ENCODE results near the gene CDRT4.
A peak's percentile ranks its signal among the peaks of the same experiment; 100 is the strongest.

CDRT4 gene

DNA sequence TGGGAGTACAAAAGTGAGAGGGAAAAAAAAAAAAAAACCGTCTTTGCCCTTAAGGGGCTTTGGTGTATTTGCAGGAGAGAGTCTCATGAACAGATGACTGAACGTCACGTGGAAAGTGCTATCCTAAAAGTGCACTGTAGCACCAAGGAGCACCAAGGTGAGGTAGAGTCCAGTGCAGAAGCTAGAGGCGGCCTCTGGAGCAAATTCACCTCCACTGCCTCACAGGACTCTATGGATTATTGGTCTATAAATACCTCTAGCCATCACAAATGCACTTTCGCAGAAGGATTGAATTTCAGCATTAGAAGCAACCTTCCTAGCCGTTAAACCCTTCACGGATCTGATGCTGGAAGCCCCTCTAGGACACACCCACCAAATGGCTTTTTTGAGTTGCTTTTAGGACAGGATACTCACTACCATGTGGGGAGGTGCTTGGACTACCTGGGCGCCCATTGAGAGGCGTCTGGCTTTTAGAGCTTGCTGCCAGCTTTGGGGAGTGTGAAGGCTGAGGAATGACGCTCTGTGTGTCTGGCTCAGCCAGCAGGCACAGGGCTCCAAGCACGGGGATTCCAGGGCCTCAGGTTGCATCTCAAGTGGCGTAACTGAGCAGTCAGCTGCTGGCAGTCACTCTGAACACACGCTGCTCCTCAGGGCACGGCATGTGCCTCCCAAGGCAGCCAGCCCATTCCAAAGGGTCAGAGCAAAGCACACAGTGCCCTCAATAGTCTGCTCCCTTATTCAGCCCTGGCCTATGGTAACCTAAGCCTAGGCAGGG lies 52.7 kb downstream of the CDRT4 start:
- TF ChIP-seq, protein P1, sequence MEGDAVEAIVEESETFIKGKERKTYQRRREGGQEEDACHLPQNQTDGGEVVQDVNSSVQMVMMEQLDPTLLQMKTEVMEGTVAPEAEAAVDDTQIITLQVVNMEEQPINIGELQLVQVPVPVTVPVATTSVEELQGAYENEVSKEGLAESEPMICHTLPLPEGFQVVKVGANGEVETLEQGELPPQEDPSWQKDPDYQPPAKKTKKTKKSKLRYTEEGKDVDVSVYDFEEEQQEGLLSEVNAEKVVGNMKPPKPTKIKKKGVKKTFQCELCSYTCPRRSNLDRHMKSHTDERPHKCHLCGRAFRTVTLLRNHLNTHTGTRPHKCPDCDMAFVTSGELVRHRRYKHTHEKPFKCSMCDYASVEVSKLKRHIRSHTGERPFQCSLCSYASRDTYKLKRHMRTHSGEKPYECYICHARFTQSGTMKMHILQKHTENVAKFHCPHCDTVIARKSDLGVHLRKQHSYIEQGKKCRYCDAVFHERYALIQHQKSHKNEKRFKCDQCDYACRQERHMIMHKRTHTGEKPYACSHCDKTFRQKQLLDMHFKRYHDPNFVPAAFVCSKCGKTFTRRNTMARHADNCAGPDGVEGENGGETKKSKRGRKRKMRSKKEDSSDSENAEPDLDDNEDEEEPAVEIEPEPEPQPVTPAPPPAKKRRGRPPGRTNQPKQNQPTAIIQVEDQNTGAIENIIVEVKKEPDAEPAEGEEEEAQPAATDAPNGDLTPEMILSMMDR (conservative IDR thresholded peaks at IDR 0.05; ENCODE audit: low read depth, low read length) = no peak
- no peak overlapping the region for H3K4me3 ChIP-seq (ENCODE audit: low read length)

DNA sequence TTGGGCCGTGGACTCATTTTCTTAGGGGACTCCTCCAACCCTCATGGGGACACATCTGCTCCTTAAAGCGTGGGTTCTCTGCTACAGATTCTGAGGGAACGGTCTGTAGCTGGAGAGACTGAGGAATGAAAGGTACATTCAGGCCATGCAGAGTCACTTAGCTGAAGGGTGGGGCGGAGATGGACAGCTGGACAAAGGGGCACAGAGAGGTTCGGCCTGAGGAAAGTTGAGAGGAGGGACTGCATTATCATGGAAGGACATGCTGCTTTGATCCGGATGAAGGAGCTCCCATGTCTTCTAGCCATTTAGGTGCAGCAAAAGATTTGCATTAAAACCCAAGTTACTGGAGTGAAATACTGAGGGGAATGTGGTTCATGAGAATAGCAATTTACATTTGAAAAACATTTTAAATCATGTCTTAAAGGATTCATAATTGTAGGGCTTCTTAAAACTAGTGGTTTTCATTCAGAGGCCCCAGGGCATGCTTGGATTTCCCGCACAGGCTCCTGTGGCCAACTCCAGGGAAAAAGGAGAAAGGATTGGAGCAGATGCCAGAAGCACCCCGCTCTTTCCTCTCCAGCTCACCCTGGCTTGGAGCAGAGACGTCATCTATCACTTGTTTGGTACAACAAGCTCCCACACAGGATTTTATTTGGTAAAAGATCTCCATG lies 54.2 kb downstream of the CDRT4 start:
- no peak for DNase-seq (ENCODE audit: low read depth)
- TF ChIP-seq, protein P1 (conservative IDR thresholded peaks at IDR 0.05; ENCODE audit: low read depth, low read length) = no peak
- H3K4me3 ChIP-seq (ENCODE audit: low read length) = no peak overlapping the region

More for the DNA sequence above, 52.7 kb downstream of the CDRT4 start:
- DNase-seq (ENCODE audit: low read depth) = peak; percentile 94

DNA sequence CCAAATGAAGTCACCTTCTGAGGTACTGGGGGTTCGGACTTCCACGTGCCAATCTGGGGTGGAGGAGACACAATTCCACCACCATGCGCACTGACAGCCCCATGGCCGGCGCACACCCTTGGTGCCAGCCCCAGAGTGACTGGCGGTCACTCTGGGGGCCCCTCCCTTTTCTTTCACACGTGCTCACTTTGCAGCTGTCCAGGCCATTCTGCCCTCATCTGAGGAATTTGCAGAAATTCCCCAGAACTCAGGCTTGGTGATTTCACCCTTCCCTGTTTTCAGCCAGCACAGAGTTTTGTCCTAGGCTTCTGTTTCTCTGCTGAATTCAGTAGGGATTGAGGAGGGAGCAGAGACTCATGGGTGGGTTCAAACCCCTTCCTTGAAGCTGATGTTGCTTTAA lies 54.8 kb downstream of the CDRT4 start:
- TF ChIP-seq, protein P1 (conservative IDR thresholded peaks at IDR 0.05; ENCODE audit: low read depth, low read length) = no peak
- no peak for DNase-seq (ENCODE audit: low read depth)
- H3K4me3 ChIP-seq (ENCODE audit: low read length) = no peak overlapping the region

DNA sequence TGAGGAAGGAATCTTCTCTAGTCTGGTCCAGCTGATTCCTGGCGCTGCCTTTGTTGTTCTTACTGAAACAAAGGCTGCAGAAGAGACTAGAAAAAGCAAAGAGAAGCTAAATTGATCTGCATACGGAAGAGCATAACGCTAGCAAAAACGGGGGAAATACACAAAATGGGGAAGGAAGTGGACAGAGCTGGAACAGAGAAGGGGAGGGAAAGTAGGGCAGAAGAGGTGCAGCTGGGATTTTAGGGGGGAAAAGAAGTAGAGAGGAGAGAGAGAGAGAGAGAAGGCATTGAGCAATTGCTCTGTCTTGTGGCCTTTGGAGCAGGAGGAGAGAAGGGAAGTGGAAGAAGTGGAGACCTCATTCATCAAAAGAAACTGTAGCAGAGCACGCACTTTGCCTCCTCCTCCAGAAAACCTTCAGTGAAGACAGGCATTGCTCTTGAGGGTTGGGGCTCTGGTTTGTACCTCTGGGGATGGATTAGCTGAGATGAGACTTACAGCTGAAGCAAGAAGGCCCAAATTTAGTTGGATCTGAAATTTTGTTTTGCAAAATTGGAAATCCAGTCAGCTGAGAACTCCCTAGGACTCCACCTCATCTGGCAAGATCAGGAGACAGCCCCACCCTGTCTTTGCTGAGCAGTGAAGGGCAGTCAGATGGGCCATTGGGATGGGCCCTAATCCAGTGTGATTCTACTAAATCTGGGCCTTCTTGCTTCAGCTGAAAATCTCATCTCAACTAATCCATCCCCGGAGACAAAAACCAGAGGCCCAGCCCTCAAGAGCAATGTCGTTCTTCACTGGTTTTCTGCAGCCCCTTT lies 55.8 kb downstream of the CDRT4 start:
- TF ChIP-seq, protein P1 (conservative IDR thresholded peaks at IDR 0.05; ENCODE audit: low read depth, low read length) = no peak
- DNase-seq (ENCODE audit: low read depth) = no peak

DNA sequence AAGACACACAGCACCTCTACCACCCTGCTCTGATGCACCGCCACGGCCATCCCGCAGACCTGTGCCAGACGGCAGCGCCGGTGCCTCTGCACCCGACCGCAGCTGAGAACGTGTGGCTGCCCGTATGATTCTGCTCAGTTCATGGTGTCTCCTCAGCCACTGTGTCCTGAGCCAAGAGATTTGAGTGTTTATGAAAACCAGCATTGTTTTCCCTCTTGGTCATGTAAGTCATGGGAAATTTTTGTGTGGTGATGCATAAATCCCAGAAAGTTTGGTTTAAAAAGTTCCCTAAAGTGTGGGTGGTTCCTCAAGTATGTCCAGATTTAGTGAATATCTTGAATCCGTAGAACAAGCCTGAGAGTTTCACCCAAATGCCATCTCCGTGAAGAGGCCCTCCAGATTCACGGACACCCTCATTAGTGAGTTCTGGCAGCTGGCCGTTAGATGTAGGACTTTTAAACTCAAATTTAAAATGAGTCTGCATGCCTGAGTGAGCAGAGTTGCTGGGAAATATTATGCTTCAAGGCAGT lies 57.6 kb downstream of the CDRT4 start:
- TF ChIP-seq, protein P1 (conservative IDR thresholded peaks at IDR 0.05; ENCODE audit: low read depth, low read length) = no peak
- peak; percentile 99 for DNase-seq (ENCODE audit: low read depth)
- peak overlapping the region; percentile 6 for H3K4me3 ChIP-seq (ENCODE audit: low read length)

More for the DNA sequence above, 55.8 kb downstream of the CDRT4 start:
- H3K4me3 ChIP-seq (ENCODE audit: low read length) = no peak overlapping the region

DNA sequence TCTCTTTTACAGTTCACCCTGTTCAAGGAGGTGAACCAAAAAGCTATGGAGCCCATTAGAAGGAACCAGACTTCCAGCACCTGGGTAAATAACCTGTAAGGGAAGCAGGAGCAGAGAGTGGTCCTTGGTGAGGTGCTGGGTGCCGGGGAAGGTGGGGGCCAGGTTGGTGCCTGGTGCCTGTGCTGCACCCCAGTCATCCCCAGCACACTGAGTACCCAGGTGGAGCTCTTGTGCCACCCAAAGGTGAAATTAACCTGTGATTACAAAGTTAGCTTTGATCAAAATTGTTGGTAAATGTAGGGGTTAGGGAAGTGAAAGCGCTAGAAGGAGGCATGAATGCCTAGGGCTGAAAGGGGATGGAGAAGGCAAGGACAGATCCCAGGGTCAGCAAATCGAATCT lies 58.6 kb downstream of the CDRT4 start:
- no peak for DNase-seq (ENCODE audit: low read depth)
- no peak overlapping the region for H3K4me3 ChIP-seq (ENCODE audit: low read length)
- TF ChIP-seq, protein P1 (conservative IDR thresholded peaks at IDR 0.05; ENCODE audit: low read depth, low read length) = no peak

Data from retinal pigment epithelial cell (primary cell).